ENCODE results near the gene AKAP12. TPM values are rescaled to one million over a fixed set of nuclear protein-coding genes. Genes with fewer than 3 reads are reported as not detected.

Gene AKAP12
- total RNA-seq, 4 donors from 2014 or later: 25.7 to 61.7 (median 53.1) TPM

DNA sequence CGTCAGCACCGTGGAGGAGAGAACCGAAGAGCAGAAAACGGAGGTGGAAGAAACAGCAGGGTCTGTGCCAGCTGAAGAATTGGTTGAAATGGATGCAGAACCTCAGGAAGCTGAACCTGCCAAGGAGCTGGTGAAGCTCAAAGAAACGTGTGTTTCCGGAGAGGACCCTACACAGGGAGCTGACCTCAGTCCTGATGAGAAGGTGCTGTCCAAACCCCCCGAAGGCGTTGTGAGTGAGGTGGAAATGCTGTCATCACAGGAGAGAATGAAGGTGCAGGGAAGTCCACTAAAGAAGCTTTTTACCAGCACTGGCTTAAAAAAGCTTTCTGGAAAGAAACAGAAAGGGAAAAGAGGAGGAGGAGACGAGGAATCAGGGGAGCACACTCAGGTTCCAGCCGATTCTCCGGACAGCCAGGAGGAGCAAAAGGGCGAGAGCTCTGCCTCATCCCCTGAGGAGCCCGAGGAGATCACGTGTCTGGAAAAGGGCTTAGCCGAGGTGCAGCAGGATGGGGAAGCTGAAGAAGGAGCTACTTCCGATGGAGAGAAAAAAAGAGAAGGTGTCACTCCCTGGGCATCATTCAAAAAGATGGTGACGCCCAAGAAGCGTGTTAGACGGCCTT, 110.0 kb downstream of the AKAP12 start:
- no peaks in the 10 kb centered on the region for H3K36me3 ChIP-seq
- in situ Hi-C loops (cut with MboI; ENCODE audit: low pct_ligation_motif_present in 1 of 4, low pct_unique_long_range_greater_than_20kb in 1 of 4, low sequenced_read_pairs in 3 of 4) (loop anchor here in 1 of 4 donors (25.0 kb wide), 1 partner anchor 937 kb away; no protein-coding TSS in a partner anchor), intact Hi-C loops (cut with DNase I; ENCODE audit: low total_unique reads) (no loop called here)
- no peaks in the 10 kb centered on the region for H3K9me3 ChIP-seq
- no peak overlapping the region for H3K4me3 ChIP-seq
- no peaks in the 10 kb centered on the region for H3K27me3 ChIP-seq
- H3K4me1 ChIP-seq: no peaks in the 10 kb centered on the region
- 89 to 90% methylated on average over 16 to 19 of the region's 19 CpGs for WGBS, 2 donors (ENCODE audit: low coverage in 1 of 2)
- TF ChIP-seq POLR2A (IDR thresholded peaks at IDR 0.05) (no peak), EP300 (IDR thresholded peaks at IDR 0.05; ENCODE audit: low read depth) (no peak), POLR2AphosphoS5 (IDR thresholded peaks at IDR 0.05) (no peak)
- TF ChIP-seq, protein P1, sequence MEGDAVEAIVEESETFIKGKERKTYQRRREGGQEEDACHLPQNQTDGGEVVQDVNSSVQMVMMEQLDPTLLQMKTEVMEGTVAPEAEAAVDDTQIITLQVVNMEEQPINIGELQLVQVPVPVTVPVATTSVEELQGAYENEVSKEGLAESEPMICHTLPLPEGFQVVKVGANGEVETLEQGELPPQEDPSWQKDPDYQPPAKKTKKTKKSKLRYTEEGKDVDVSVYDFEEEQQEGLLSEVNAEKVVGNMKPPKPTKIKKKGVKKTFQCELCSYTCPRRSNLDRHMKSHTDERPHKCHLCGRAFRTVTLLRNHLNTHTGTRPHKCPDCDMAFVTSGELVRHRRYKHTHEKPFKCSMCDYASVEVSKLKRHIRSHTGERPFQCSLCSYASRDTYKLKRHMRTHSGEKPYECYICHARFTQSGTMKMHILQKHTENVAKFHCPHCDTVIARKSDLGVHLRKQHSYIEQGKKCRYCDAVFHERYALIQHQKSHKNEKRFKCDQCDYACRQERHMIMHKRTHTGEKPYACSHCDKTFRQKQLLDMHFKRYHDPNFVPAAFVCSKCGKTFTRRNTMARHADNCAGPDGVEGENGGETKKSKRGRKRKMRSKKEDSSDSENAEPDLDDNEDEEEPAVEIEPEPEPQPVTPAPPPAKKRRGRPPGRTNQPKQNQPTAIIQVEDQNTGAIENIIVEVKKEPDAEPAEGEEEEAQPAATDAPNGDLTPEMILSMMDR (IDR thresholded peaks at IDR 0.05): no peak
- DNase-seq: no peak
- no peak overlapping the region for H3K27ac ChIP-seq

DNA sequence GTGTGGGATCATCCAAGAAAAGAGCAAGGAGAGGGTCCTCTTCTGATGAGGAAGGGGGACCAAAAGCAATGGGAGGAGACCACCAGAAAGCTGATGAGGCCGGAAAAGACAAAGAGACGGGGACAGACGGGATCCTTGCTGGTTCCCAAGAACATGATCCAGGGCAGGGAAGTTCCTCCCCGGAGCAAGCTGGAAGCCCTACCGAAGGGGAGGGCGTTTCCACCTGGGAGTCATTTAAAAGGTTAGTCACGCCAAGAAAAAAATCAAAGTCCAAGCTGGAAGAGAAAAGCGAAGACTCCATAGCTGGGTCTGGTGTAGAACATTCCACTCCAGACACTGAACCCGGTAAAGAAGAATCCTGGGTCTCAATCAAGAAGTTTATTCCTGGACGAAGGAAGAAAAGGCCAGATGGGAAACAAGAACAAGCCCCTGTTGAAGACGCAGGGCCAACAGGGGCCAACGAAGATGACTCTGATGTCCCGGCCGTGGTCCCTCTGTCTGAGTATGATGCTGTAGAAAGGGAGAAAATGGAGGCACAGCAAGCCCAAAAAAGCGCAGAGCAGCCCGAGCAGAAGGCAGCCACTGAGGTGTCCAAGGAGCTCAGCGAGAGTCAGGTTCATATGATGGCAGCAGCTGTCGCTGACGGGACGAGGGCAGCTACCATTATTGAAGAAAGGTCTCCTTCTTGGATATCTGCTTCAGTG, 110.8 kb downstream of the AKAP12 start:
- no peak for DNase-seq
- intact Hi-C loops (cut with DNase I; ENCODE audit: low total_unique reads) (no loop called here), in situ Hi-C loops (cut with MboI; ENCODE audit: low pct_ligation_motif_present in 1 of 4, low pct_unique_long_range_greater_than_20kb in 1 of 4, low sequenced_read_pairs in 3 of 4) (no loop called here)
- H3K4me1 ChIP-seq: no peaks in the 10 kb centered on the region
- no peaks in the 10 kb centered on the region for H3K36me3 ChIP-seq
- TF ChIP-seq POLR2A (IDR thresholded peaks at IDR 0.05) (no peak), POLR2AphosphoS5 (IDR thresholded peaks at IDR 0.05) (no peak), EP300 (IDR thresholded peaks at IDR 0.05; ENCODE audit: low read depth) (no peak)
- TF ChIP-seq, protein P1 (IDR thresholded peaks at IDR 0.05): no peak
- H3K27ac ChIP-seq: no peak overlapping the region
- WGBS, 2 donors (ENCODE audit: low coverage in 1 of 2): 82 to 86% methylated on average over 19 to 20 of the region's 20 CpGs
- H3K4me3 ChIP-seq: no peak overlapping the region
- no peaks in the 10 kb centered on the region for H3K27me3 ChIP-seq
- no peaks in the 10 kb centered on the region for H3K9me3 ChIP-seq

DNA sequence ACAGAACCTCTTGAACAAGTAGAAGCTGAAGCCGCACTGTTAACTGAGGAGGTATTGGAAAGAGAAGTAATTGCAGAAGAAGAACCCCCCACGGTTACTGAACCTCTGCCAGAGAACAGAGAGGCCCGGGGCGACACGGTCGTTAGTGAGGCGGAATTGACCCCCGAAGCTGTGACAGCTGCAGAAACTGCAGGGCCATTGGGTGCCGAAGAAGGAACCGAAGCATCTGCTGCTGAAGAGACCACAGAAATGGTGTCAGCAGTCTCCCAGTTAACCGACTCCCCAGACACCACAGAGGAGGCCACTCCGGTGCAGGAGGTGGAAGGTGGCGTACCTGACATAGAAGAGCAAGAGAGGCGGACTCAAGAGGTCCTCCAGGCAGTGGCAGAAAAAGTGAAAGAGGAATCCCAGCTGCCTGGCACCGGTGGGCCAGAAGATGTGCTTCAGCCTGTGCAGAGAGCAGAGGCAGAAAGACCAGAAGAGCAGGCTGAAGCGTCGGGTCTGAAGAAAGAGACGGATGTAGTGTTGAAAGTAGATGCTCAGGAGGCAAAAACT, 111.5 kb downstream of the AKAP12 start:
- no peak overlapping the region for H3K27ac ChIP-seq
- 92 to 95% methylated on average over 16 to 18 of the region's 18 CpGs for WGBS, 2 donors (ENCODE audit: low coverage in 1 of 2)
- intact Hi-C loops (cut with DNase I; ENCODE audit: low total_unique reads): no loop called here
- TF ChIP-seq POLR2AphosphoS5 (IDR thresholded peaks at IDR 0.05) (no peak), EP300 (IDR thresholded peaks at IDR 0.05; ENCODE audit: low read depth) (no peak), POLR2A (IDR thresholded peaks at IDR 0.05) (no peak)
- TF ChIP-seq, protein P1 (IDR thresholded peaks at IDR 0.05): no peak
- no peaks in the 10 kb centered on the region for H3K27me3 ChIP-seq
- no peaks in the 10 kb centered on the region for H3K36me3 ChIP-seq
- no peaks in the 10 kb centered on the region for H3K9me3 ChIP-seq
- in situ Hi-C loops (cut with MboI; ENCODE audit: low pct_ligation_motif_present in 1 of 4, low pct_unique_long_range_greater_than_20kb in 1 of 4, low sequenced_read_pairs in 3 of 4): no loop called here
- H3K4me3 ChIP-seq: no peak overlapping the region
- no peak for DNase-seq
- no peaks in the 10 kb centered on the region for H3K4me1 ChIP-seq

DNA sequence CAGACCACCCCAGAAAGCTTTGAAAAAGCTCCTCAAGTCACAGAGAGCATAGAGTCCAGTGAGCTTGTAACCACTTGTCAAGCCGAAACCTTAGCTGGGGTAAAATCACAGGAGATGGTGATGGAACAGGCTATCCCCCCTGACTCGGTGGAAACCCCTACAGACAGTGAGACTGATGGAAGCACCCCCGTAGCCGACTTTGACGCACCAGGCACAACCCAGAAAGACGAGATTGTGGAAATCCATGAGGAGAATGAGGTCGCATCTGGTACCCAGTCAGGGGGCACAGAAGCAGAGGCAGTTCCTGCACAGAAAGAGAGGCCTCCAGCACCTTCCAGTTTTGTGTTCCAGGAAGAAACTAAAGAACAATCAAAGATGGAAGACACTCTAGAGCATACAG, 112.0 kb downstream of the AKAP12 start:
- Histone ChIP-seq H3K27ac (no peak overlapping the region), H3K9me3 (no peaks in the 10 kb centered on the region), H3K4me3 (no peak overlapping the region), H3K36me3 (no peaks in the 10 kb centered on the region), H3K27me3 (no peaks in the 10 kb centered on the region), H3K4me1 (no peaks in the 10 kb centered on the region)
- DNase-seq: no peak
- intact Hi-C loops (cut with DNase I; ENCODE audit: low total_unique reads): no loop called here
- TF ChIP-seq POLR2A (IDR thresholded peaks at IDR 0.05): no peak
- TF ChIP-seq POLR2AphosphoS5 (IDR thresholded peaks at IDR 0.05): no peak
- TF ChIP-seq EP300 (IDR thresholded peaks at IDR 0.05; ENCODE audit: low read depth): no peak
- TF ChIP-seq, protein P1 (IDR thresholded peaks at IDR 0.05): no peak
- 93 to 100% methylated on average over 1 to 7 of the region's 7 CpGs for WGBS, 2 donors (ENCODE audit: low coverage in 1 of 2)
- in situ Hi-C loops (cut with MboI; ENCODE audit: low pct_ligation_motif_present in 1 of 4, low pct_unique_long_range_greater_than_20kb in 1 of 4, low sequenced_read_pairs in 3 of 4): no loop called here
